ENCODE results near the gene DAZAP1. TPM values are rescaled to one million over a fixed set of nuclear protein-coding genes. Genes with fewer than 3 reads are reported as not detected.

The DAZAP1 gene
- total RNA-seq, 1 experiment from 2014 or later: 360 TPM

DNA sequence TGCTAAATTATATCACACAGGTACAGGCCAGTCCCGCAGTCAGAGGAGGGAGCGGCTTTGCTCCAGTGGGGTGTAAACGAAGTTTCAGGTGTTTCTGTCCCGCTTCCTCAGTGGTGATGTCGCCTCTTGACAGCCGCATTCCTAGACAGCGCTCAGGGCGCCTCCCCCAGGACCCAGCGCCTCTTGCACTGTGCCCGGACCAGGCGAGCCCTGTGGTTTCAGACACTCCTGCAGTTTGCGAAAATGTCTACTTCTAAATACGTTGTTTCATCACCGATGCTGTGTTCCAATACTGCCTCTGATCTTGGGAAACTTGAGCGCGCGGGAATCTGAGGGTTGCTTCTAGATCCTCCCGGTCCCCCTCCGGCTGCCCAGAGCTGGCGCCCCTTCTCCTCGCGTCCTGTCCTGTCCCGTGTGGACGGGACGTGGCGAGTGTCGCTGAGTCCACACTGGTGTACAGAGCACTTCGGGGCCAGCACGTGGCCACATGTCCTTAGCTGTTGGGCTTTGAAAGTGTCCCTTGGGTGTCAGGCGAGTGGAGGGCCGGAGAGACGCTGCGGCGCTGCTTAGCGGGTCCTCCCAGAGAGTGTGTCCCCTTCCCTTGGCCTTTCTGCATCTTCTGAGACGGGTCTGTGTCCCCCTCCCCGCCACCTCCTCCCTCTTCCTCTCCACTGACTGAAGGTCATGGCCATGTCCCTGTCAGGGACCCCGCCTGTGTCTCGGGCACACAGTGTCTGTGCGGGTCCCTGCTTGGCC lies 16.2 kb downstream of the DAZAP1 start:
- POLR2A ChIA-PET: no interaction called here
- peaks cover 53% of the 10 kb centered on the region for H3K36me3 Mint-ChIP-seq
- peak overlapping the region; percentile 24 for H3K27ac Mint-ChIP-seq
- TF ChIP-seq, protein P1, sequence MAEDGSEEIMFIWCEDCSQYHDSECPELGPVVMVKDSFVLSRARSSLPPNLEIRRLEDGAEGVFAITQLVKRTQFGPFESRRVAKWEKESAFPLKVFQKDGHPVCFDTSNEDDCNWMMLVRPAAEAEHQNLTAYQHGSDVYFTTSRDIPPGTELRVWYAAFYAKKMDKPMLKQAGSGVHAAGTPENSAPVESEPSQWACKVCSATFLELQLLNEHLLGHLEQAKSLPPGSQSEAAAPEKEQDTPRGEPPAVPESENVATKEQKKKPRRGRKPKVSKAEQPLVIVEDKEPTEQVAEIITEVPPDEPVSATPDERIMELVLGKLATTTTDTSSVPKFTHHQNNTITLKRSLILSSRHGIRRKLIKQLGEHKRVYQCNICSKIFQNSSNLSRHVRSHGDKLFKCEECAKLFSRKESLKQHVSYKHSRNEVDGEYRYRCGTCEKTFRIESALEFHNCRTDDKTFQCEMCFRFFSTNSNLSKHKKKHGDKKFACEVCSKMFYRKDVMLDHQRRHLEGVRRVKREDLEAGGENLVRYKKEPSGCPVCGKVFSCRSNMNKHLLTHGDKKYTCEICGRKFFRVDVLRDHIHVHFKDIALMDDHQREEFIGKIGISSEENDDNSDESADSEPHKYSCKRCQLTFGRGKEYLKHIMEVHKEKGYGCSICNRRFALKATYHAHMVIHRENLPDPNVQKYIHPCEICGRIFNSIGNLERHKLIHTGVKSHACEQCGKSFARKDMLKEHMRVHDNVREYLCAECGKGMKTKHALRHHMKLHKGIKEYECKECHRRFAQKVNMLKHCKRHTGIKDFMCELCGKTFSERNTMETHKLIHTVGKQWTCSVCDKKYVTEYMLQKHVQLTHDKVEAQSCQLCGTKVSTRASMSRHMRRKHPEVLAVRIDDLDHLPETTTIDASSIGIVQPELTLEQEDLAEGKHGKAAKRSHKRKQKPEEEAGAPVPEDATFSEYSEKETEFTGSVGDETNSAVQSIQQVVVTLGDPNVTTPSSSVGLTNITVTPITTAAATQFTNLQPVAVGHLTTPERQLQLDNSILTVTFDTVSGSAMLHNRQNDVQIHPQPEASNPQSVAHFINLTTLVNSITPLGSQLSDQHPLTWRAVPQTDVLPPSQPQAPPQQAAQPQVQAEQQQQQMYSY (CRISPR knock-in tag; IDR thresholded peaks at IDR 0.05): no peak
- TF ChIP-seq PRRX2 (CRISPR knock-in tag; IDR thresholded peaks at IDR 0.05) (no peak), CBFB (CRISPR knock-in tag; IDR thresholded peaks at IDR 0.05; ENCODE audit: low read depth) (no peak), NR1H2 (CRISPR knock-in tag; IDR thresholded peaks at IDR 0.05) (no peak), TP53 (CRISPR knock-in tag; IDR thresholded peaks at IDR 0.05) (no peak), NFYB (CRISPR knock-in tag; conservative IDR thresholded peaks at IDR 0.05; ENCODE audit: low read depth) (no peak), FOXJ3 (CRISPR knock-in tag; IDR thresholded peaks at IDR 0.05; ENCODE audit: borderline replicate concordance) (no peak), ELF4 (CRISPR knock-in tag; IDR thresholded peaks at IDR 0.05; ENCODE audit: low read depth) (no peak)
- TF ChIP-seq, protein P2, sequence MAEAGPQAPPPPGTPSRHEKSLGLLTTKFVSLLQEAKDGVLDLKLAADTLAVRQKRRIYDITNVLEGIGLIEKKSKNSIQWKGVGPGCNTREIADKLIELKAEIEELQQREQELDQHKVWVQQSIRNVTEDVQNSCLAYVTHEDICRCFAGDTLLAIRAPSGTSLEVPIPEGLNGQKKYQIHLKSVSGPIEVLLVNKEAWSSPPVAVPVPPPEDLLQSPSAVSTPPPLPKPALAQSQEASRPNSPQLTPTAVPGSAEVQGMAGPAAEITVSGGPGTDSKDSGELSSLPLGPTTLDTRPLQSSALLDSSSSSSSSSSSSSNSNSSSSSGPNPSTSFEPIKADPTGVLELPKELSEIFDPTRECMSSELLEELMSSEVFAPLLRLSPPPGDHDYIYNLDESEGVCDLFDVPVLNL (CRISPR knock-in tag; IDR thresholded peaks at IDR 0.05; ENCODE audit: borderline replicate concordance, low read depth): no peak
- TF ChIP-seq, protein P3, sequence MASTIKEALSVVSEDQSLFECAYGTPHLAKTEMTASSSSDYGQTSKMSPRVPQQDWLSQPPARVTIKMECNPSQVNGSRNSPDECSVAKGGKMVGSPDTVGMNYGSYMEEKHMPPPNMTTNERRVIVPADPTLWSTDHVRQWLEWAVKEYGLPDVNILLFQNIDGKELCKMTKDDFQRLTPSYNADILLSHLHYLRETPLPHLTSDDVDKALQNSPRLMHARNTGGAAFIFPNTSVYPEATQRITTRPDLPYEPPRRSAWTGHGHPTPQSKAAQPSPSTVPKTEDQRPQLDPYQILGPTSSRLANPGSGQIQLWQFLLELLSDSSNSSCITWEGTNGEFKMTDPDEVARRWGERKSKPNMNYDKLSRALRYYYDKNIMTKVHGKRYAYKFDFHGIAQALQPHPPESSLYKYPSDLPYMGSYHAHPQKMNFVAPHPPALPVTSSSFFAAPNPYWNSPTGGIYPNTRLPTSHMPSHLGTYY (CRISPR knock-in tag; IDR thresholded peaks at IDR 0.05): no peak
- ATAC-seq: no peak
- H3K4me3 Mint-ChIP-seq: no peak overlapping the region
- H3K27me3 Mint-ChIP-seq (ENCODE audit: low read depth): no peaks in the 10 kb centered on the region
- CTCF ChIA-PET: interaction anchor here (1.9 kb wide), 1 partner anchor 22 kb away, joined by 5 read pairs; no protein-coding TSS in a partner anchor
- peaks cover 8% of the 10 kb centered on the region for H3K4me1 Mint-ChIP-seq
- DNase-seq (ENCODE audit: low spot score): no peak
- no peaks in the 10 kb centered on the region for H3K9me3 Mint-ChIP-seq

DNA sequence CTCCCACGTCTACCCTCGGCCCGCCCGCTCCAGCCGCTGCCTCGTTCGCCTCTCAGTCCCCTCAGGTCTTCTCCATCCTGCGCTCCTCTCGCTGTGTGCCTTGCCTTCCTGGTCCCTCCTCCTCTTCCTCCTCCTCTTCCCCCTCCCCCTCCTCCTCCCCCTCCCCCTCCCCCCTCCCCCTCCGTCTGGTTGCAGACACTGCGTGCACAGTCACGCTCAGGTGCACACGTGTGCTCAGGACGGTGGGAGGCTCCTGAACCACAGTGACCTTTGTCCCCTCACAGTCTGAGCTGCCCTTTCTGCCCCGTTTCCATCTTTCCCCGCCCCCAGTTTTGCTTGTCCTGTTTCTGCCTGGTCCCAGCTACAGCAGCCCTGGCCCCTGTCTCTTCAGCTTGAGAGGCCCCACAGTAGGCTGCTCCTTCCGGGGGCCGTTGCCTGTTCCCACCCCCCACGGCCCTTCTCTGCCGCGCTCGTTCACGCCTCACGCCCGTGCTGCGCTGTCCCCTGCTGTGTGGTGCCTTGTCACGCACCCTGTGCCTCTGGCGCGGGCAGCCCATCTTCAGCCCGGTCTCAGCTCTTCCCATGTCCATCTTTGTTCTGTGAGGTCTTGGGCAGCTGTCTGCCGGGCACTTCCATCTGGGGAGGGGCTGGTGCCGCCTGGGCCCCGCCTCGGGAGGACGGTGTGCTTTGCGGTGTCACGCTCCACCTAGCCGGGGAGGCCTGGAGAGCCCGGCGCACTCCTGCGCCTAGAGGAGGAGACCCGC lies 17.0 kb downstream of the DAZAP1 start:
- H3K36me3 Mint-ChIP-seq: peaks cover 46% of the 10 kb centered on the region
- no peak for TF ChIP-seq TCF7 (CRISPR knock-in tag; IDR thresholded peaks at IDR 0.05; ENCODE audit: low read depth)
- TF ChIP-seq ESRRA (CRISPR knock-in tag; IDR thresholded peaks at IDR 0.05; ENCODE audit: borderline replicate concordance): no peak
- TF ChIP-seq NFATC4 (CRISPR knock-in tag; IDR thresholded peaks at IDR 0.05): no peak
- no peak for TF ChIP-seq PRRX2 (CRISPR knock-in tag; IDR thresholded peaks at IDR 0.05)
- TF ChIP-seq, protein P4, sequence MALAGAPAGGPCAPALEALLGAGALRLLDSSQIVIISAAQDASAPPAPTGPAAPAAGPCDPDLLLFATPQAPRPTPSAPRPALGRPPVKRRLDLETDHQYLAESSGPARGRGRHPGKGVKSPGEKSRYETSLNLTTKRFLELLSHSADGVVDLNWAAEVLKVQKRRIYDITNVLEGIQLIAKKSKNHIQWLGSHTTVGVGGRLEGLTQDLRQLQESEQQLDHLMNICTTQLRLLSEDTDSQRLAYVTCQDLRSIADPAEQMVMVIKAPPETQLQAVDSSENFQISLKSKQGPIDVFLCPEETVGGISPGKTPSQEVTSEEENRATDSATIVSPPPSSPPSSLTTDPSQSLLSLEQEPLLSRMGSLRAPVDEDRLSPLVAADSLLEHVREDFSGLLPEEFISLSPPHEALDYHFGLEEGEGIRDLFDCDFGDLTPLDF (CRISPR knock-in tag; IDR thresholded peaks at IDR 0.05): no peak
- no peak for TF ChIP-seq GABPB1 (CRISPR knock-in tag; IDR thresholded peaks at IDR 0.05)
- no peak for TF ChIP-seq SMAD4 (CRISPR knock-in tag; IDR thresholded peaks at IDR 0.05)
- no peak for TF ChIP-seq ZNF317 (CRISPR knock-in tag; IDR thresholded peaks at IDR 0.05; ENCODE audit: borderline replicate concordance, low read depth)
- TF ChIP-seq, protein P5, sequence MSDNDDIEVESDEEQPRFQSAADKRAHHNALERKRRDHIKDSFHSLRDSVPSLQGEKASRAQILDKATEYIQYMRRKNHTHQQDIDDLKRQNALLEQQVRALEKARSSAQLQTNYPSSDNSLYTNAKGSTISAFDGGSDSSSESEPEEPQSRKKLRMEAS (CRISPR knock-in tag; IDR thresholded peaks at IDR 0.05): no peak
- no peak for TF ChIP-seq NFE2L1 (CRISPR knock-in tag; IDR thresholded peaks at IDR 0.05)
- no peak overlapping the region for H3K27ac Mint-ChIP-seq
- POLR2A ChIA-PET: no interaction called here
- no peaks in the 10 kb centered on the region for H3K27me3 Mint-ChIP-seq (ENCODE audit: low read depth)
- H3K4me1 Mint-ChIP-seq: peaks cover 8% of the 10 kb centered on the region
- ATAC-seq: no peak
- CTCF ChIA-PET: no interaction called here
- H3K9me3 Mint-ChIP-seq: no peaks in the 10 kb centered on the region
- DNase-seq (ENCODE audit: low spot score): no peak
- H3K4me3 Mint-ChIP-seq: no peak overlapping the region
